Activated T-cell treated with anti-CD3 and anti-CD28 coated beads, Interleukin-2, amount 50 U/mL, for 48 hours (primary cell): ENCODE measurements around the gene PTPN14.

Experiments
- DNase-seq, 2 experiments: peaks; one replicate each; pipeline ENCODE4 v3.0.0-alpha.2; 2020

PTPN14 gene

DNA sequence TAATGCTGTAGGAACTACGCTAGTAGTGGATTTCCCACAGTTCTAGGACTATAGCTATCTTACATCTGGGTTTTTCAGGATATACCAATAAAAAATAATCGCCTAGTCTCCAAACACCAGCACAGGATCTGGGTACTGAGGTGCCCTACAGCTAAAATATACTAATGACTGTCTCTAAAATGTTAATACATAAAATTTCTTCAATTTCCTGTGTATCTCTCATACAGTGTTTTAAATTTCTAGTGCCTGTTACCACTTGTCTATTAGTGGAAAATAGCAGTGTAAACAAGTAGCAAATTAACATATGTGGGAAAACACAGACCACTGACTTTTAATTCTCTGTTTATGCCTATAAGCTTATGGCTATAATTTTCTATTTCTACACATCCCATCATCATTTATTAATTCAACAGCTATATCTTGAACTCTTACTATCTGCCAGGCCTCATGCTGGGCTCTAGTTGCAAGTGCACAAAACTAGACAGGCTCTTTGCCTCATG, 16.1 kb upstream of the PTPN14 start:
- DNase-seq: no peak

DNA sequence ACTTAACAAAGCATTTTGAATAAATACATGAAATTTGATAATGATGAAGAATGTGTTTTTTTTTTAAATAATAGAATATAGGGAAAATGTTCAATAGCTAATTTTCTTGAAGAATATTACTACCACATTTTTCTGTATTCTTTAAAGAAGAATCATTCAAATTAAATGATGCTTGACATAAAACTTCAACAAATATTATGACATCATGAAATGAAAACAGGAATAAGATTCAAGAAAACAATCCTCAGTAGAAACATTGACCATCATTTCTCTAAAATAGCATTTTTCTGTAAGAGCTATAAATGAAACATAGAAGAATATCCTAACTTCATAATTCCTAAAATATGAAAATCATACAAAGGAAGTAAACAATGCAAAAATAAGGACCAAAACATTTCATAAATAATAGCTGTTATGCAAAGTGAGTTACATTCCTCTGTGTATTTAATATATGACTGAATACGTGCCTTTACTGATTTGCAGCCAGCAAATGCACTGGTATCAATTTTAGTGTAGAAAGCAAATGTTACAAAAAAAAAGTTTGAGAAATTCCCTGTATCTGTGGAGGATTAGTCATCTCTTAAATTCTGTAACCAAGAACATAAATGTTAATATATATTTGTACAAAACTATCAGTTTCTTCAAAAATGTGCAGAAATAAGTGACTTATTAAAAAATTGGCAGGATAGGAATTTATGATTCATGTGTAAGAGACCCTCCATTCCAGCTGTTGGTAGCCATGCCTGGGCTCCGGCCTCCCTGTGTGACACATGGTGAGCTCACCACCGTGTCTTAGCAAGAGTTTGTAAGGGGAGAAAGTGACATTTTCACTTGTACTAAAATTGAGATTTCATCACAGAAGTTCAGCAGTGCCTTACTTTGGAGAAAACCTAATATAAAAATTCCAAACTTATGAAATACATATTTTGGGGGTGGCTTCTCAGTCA, 15.0 kb upstream of the PTPN14 start:
- peak; percentile 29 to 32 for DNase-seq

DNA sequence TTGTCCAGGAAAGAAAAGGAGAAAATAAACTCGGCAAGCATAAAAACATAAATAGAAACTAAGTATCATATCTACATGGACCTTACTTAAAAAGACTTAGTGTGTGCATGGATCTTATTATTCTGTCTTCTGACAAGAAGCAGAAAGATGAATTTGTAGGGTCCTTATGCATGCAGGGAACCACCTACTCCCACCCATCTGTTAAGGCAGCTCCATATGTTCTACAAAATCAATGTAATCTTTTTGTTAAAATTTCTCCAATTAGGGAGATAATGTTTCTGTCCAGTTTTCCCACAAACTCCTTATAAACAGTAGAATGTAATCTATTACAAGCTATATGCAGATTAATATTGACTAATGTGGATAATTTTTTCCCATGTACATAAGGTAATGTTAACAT, 13.9 kb upstream of the PTPN14 start:
- DNase-seq: no peak

GRCh38 chr1:214563881-214564280, 12.5 kb upstream of the PTPN14 start:
- no peak for DNase-seq

- no peak for DNase-seq
Measured at GRCh38 chr1:214557952-214558735, 6.7 kb upstream of the PTPN14 start.

DNA sequence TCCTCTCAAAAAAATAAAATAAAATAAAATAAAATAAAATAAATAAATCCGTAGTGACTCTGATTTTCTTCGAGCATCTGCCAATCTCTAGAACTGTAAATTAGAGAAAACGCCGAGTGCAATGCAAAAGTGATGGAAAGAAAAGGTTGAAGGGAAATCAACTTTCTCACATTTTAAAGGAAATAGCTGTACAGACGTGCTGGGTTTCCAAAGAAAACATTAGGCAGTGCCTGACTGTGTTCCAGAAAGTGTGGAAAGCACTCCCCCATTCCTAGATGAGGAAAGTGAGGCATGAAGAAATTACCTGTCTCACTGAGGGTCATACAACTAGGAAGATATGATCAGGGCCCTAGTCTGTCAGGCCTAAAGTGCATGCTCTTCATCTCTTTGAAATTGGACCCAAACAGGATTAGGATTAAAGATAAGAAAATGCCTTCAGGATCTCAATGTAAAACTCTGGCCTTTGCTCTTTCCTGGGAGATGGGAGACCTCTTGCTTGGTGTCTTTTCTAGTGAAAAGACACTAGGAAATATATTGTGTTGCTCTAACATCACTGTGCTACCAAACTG, 1.8 kb upstream of the PTPN14 start:
- no peak for DNase-seq

GRCh38 chr1:214552174-214552608, 789 bp upstream of the PTPN14 start:
- no peak for DNase-seq

- DNase-seq: peak; percentile 35 to 37
Measured at GRCh38 chr1:214550857-214551435, 456 bp downstream of the PTPN14 start.

DNA sequence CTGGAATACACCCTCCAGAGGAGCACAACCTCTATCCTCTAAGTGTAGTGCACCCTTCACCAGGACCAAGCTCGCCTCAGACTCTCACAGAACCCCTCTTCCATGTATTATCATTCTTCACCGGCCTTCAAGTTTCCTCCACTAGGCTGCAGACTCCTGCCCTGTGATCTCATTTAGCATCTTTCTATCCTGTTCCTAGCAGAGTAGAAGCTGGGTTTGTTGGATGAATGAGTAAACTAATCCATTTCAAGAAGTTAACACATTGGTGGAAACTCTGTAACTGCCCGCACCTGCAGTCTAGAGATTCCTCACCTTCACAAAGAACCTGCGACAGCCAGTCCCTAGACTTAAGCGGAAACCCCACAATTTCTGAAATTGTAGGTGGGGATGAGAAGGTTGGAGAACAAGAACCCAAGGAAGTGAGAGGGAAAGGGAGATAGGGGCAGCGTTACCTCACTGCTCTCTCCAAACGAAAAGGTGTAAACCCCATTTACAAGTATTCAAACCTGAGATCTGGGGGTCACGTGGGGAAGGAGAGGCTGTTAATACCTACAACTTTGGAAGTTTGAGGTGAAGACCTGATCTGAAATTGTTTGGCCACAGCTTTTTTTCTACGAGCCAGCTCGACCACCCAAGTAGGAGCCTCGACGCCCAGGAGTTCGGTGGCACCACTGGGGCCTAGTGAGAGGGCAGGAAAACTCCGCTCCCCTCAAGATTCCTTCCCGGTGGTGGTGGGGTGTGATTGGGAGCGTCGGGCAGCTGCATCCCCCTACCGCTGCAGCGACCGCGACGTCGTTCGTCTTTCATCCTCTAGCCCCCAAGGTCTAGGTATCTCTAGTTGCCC, 1.2 kb downstream of the PTPN14 start:
- no peak for DNase-seq

DNA sequence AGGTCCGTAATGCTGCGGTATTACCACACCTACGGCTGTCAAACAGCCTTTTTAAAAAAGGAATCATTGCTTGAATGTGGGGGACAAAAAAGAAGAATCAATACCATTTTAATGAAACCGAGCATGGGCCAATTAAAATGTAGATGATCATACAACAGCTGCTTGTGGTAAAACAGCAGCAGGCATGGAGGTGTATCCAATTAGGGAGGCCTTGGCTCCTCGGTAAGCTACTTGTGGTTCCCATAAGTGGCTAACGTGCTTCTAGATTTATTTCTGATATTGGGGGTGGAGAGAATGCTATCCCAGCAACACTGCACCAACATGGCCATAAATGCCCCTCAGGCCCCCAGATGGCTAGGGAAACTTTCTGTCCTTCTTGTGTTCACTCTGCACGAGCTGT, 1.8 kb downstream of the PTPN14 start:
- DNase-seq: no peak

GRCh38 chr1:214548988-214549387, 2.4 kb downstream of the PTPN14 start:
- no peak for DNase-seq

GRCh38 chr1:214548271-214548670, 3.1 kb downstream of the PTPN14 start:
- DNase-seq: no peak

DNA sequence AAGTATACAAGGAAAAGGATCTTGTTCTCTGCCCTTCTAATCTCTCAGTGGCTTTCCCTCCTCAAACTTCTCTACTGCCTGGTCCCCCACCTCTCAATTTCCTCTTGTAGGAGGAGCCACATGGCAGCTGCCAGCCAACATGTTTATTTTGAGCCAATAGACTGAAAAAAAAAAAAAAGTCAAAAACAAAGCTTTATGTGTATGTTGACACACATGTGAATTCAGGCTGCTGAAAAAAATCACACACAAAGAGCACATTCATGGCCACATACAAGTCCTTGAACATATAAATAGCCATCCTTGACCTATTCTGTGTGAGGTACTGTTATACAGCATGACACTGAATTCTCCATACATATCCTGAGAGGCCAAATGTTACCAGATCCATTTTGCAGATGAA, 3.7 kb downstream of the PTPN14 start:
- DNase-seq: no peak

GRCh38 chr1:214546886-214547641, 4.3 kb downstream of the PTPN14 start:
- no peak for DNase-seq

DNA sequence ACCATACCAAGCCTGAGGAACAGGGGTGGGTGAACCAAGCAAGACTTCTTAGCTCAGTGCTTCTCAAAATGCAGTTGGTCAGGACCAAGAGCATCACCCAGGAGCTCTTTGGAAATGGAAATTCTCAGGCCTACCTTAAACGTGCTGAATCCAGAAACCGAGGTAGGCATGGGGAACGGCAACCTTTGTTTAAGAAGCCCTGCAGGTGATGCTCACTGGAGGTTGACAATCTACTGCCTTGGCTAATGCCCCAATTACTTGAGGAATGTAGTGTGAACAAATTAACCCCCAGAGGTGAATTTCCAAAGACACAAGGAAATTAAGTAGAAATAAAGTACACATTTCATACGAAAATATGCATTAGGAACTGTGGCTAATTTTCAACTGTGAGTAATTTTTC, 5.3 kb downstream of the PTPN14 start:
- DNase-seq: no peak

DNA sequence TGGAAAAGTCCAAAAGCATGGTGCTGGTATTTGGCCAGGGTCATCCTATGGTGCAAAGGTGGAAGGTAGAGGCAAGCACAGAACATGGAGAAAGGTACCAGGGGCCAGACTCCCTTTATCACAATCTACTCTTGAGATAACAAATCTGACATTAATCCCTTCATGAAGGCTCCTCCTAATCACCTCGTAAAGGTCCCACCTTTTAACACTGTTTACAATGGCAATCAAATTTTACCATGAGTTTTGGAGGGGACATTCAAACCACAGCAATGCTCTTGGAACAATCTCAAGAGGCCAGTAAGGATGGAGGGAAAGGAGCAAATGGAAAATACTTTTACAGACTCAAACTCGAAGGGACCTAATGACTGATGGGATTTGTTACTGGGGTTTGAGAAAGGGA, 6.1 kb downstream of the PTPN14 start:
- no peak for DNase-seq

GRCh38 chr1:214544791-214545190, 6.6 kb downstream of the PTPN14 start:
- no peak for DNase-seq

- no peak for DNase-seq
Measured at GRCh38 chr1:214542275-214543199, 8.9 kb downstream of the PTPN14 start.

- DNase-seq: no peak
Measured at GRCh38 chr1:214541693-214542092, 9.7 kb downstream of the PTPN14 start.

- DNase-seq: no peak
Measured at GRCh38 chr1:214541206-214541605, 10.2 kb downstream of the PTPN14 start.
